HG03354 (cell line): ENCODE data around the gene MEP1B.

Source experiments
- ATAC-seq: cut with Tn5 transposase; IDR thresholded peaks from one replicate; pipeline ENCODE4 v1.9.1; 2021; ENCODE audit warnings: mild to moderate bottlenecking; ENCODE audit not compliant: unreplicated experiment, poor library complexity, severe bottlenecking

The MEP1B gene

DNA sequence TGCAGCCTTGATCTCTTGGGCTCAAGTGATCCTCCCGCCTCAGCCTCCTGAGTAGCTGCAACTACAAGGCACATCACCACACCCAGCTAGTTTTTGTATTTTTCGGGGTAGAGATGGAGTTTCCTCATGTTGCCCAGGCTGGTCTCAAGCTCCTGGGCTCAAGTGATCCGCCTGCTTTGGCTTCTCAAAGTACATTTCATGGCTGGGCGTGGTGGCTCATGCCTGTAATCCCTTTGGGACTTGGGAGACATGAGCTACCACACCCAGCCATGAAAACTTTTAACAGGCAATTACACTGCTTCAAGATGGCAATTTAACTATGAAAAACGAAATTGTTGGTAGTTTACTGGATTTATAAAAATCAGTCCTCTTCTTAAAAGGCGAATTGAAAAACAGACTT lies 69.7 kb downstream of the MEP1B start:
- ATAC-seq = no peak

DNA sequence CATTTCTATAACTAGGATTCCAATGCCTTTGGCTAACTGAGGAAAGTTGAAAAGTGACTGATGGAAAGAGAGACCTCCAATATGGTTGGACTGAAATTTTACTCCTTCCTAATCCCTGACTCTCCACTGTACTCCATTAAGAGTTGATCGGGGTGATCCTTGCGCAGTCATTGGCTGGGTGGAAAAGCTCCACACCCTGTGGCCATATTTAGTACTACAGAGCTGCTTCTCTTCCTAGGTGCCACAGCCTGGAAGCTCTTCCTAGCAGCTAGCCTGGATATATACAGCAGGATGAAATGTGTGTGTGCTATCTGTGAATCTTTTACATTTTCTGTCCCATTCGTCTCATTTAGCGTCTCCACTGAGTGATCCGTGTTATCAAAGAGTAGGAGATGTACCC lies 71.2 kb downstream of the MEP1B start:
- peak; percentile 56 for ATAC-seq

DNA sequence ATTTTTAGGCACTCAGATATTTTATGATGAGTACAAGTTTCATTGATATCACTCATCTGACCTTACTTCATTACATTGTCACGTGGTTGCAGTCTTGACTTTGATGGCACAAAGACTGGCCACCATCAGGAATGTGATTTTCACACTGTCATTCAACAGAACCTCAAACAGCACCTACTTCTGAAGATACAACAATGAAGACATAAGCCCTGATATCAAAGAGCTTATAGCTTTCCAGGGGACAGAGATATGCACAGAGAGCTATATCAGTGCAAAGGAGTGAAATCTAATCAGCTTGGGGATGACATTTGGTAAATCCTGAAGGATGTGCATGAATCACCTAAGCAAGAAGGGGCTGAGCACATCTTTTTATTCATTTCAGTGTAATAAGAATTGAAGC lies 72.3 kb downstream of the MEP1B start:
- ATAC-seq = no peak

DNA sequence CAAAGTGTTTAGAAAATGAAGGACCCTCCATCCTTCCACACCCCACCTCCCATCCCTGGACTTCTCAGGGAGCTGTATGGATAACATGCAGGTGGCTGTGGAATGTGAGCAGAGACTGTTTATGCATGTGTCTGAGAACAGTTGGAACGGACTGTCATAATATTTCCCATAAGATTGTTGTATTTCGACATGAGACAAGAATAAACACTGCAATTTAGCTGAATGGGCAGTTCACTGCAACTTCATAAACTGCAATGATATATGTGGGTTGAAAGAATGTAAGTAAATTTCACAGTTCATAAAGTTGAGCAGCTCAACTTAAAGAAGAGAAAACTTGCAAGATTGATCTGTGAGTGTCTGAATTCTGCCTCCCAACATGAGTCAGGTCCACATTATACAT lies 74.6 kb downstream of the MEP1B start:
- ATAC-seq = no peak

DNA sequence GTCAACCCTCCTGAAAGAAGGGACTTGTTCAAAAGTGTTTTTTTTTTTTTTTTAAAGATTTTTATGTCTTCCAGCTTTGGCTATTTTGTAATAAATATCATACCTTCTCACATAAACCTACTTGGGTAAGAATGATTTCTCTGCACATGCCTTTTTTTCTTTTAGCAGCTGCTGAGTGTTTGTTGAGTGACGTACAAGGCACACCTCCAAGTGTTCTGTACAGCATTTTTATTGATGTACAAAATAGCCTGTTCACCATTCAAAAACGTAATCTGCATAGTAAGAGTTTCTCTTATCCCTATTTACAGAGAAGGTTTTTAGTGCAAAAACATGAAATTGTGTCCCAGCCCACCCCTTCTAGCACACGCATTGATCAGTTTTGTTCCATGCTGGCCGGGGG lies 77.6 kb downstream of the MEP1B start:
- ATAC-seq = no peak
